ENCODE measurements around the gene GMPR2.

GMPR2 gene

GRCh38 chr14:24286996-24287395, 54.3 kb downstream of the GMPR2 start:
- no peak for DNase-seq (ENCODE audit: low read depth in 2 of 2)

Measured in stimulated activated CD4-positive, alpha-beta T cell treated with anti-CD3 and anti-CD28 coated beads, Interleukin-4, amount 100 ng/mL, for 48 hours (primary cell).